Endothelial cell of umbilical vein (primary cell): ENCODE data around the gene ITPRIPL1.
"Not testable (repeated sequence)": the region's sequence is repeated elsewhere in the genome, so short reads cannot be mapped to it uniquely, and the experiment has no call there.

Source experiments
- CTCF ChIP-seq, 2 donors: IDR thresholded peaks; 1 replicate in 1 of 2; 2 replicates in 1 of 2; pipeline ENCODE4 v1.5.1; 2011; ENCODE audit warnings: low read length in 2 of 2, mild to moderate bottlenecking in 2 of 2, moderate library complexity in 2 of 2, control low read depth in 1 of 2, inconsistent platforms in 1 of 2, low read depth in 1 of 2; ENCODE audit not compliant: insufficient read depth in 1 of 2; ENCODE audit errors: extremely low read depth in 1 of 2
- EZH2 ChIP-seq: IDR thresholded peaks from 2 replicates; pipeline ENCODE4 v1.6.1; 2012; ENCODE audit warnings: borderline replicate concordance, low read depth, mild to moderate bottlenecking, moderate library complexity, low read length, inconsistent platforms; ENCODE audit not compliant: severe bottlenecking
- FOS ChIP-seq: IDR thresholded peaks from 2 replicates; pipeline ENCODE4 v1.6.1; 2011; ENCODE audit warnings: mild to moderate bottlenecking, low read length, moderate library complexity, borderline replicate concordance; ENCODE audit not compliant: insufficient read depth
- GATA2 ChIP-seq: IDR thresholded peaks from 2 replicates; pipeline ENCODE4 v1.7.0; 2011; ENCODE audit warnings: low read depth, mild to moderate bottlenecking, moderate library complexity, mixed read lengths, low read length; ENCODE audit not compliant: insufficient read length, insufficient read depth
- JUN ChIP-seq: IDR thresholded peaks from 2 replicates; pipeline ENCODE4 v1.6.1; 2011; ENCODE audit warnings: borderline replicate concordance, low read depth; ENCODE audit not compliant: insufficient read length, insufficient read depth
- MAX ChIP-seq: IDR thresholded peaks from 2 replicates; pipeline ENCODE4 v1.6.1; 2011; ENCODE audit not compliant: insufficient read depth, insufficient read length
- POLR2A ChIP-seq: IDR thresholded peaks from 2 replicates; pipeline ENCODE4 v1.6.1; 2012; ENCODE audit warnings: low read depth, mild to moderate bottlenecking, control low read depth, low read length
- POLR2AphosphoS5 ChIP-seq: IDR thresholded peaks from 2 replicates; pipeline ENCODE4 v1.6.1; 2012; ENCODE audit warnings: low read depth, mild to moderate bottlenecking, control low read depth, low read length, moderate library complexity; ENCODE audit not compliant: insufficient read depth

- TF ChIP-seq CTCF (IDR thresholded peaks at IDR 0.05; ENCODE audit: extremely low read depth in 1 of 2, insufficient read depth in 1 of 2, low read depth in 1 of 2, low read length in 2 of 2); EZH2; MAX; POLR2A; FOS; POLR2AphosphoS5; JUN; GATA2: not testable (repeated sequence)
Measured at GRCh38 chr2:96294271-96294670, 30.8 kb upstream of the ITPRIPL1 start.
